DND-41 (cell line): Measurements from ENCODE around the gene XPO6.

Source experiments
- CTCF ChIP-seq: IDR thresholded peaks from 2 replicates; pipeline ENCODE4 v1.5.1; 2012; ENCODE audit warnings: borderline replicate concordance, low read length, moderate library complexity, mild to moderate bottlenecking; ENCODE audit not compliant: poor library complexity, severe bottlenecking; ENCODE audit errors: extremely low read depth
- EZH2 ChIP-seq: IDR thresholded peaks from 3 replicates; pipeline ENCODE4 v1.6.1; 2012; ENCODE audit warnings: borderline replicate concordance, low read depth, mild to moderate bottlenecking, moderate library complexity, low read length, inconsistent platforms; ENCODE audit not compliant: severe bottlenecking

- TF ChIP-seq CTCF (no peak), EZH2 (no peak)
Observed at GRCh38 chr16:28104404-28104803, 107.4 kb downstream of the XPO6 start.
